H1 (cell line): ENCODE results near the gene PATJ. TPM values are rescaled to one million over a fixed set of nuclear protein-coding genes. Genes with fewer than 3 reads are reported as not detected.

Source experiments
- CHD2 ChIP-seq: IDR thresholded peaks from 2 replicates; pipeline ENCODE4 v1.6.1; 2012; ENCODE audit warnings: low read length, improper control_type of control experiment
- EGR1 ChIP-seq: IDR thresholded peaks from 2 replicates; pipeline ENCODE4 v1.6.1; 2011; ENCODE audit warnings: low read depth, low read length, borderline replicate concordance
- EZH2 ChIP-seq: fragments of 200-600 bp; sonication (generic); IDR thresholded peaks from 2 replicates; pipeline ENCODE4 v1.7.1; 2012; ENCODE audit warnings: low read depth, mild to moderate bottlenecking, moderate library complexity, low read length, inconsistent platforms; ENCODE audit not compliant: severe bottlenecking
- GABPA ChIP-seq: IDR thresholded peaks from 2 replicates; pipeline ENCODE4 v1.6.1; 2011; ENCODE audit warnings: mild to moderate bottlenecking, low read length, moderate library complexity, borderline replicate concordance; ENCODE audit not compliant: insufficient read depth
- SIX5 ChIP-seq: IDR thresholded peaks from 2 replicates; pipeline ENCODE4 v1.6.1; 2011; ENCODE audit warnings: mild to moderate bottlenecking, low read depth, low read length
- polyA plus RNA-seq, 7 experiments: library from polyadenylated mRNA; depleted of rRNA in 3 of 7; stranded (reverse) in 5 of 7; unstranded in 2 of 7; fragments of >200 nt in 5 of 7; fragments of 200-250 nt in 2 of 7; gene quantifications; 1 replicate in 5 of 7; 2 replicates in 1 of 7; 4 replicates in 1 of 7; pipeline versions ENCODE4 v1.2.1 to v1.2.3, GENCODE V29; 2011 to 2013; ENCODE audit warnings: missing spikeins in 2 of 7, mixed read lengths in 2 of 7
- total RNA-seq: library from RNA; stranded (reverse); fragmentation: NEBNext Ultra II Directional; extraction: Animal tissue kit (Norgen Biotek cat#: 25700); gene quantifications from 2 replicates; pipeline ENCODE4 v1.2.1, GENCODE V29; 2021
- TF ChIP-seq, protein P1 (sequence below): IDR thresholded peaks from 2 replicates; pipeline ENCODE4 v1.6.1; 2012; ENCODE audit warnings: inconsistent platforms

PATJ gene
- total and polyA plus RNA-seq, 2 of the 8 experiments (the other 6 are each of a cell fraction or from before 2014, with no cell fraction given) = 8.2 to 55.6 TPM

DNA sequence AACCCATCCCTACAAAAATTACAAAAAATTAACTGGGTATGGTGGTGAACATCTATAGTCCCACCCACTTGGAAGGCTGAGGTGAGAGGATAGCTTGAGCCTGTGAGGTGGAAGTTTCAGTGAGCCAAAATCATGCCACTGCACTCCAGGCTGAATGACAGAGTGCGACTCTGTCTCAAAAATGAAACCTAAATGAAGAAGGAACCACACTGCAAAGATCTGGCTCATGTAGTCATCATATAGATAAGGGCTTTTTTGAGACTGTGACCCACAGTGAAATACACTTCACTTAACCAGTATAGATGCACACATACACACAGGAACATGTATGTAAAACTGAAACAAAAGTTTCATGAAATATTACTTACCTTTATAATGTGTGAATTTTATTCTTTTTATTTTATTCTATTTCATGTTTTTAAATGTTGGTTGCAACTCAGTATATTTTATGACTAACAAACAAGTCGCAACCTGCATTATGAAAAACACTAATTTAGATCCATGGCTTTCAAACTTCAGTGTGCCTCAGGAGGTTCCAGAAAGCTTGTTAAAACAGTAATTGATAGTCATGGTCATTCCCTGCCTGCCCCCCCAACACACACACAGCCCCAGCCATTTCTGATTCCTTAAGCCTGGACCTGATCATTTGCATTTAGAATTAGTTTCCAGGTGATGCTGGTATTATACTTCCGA is 189.5 kb downstream of the PATJ start (continued):
- TF ChIP-seq, protein P1, sequence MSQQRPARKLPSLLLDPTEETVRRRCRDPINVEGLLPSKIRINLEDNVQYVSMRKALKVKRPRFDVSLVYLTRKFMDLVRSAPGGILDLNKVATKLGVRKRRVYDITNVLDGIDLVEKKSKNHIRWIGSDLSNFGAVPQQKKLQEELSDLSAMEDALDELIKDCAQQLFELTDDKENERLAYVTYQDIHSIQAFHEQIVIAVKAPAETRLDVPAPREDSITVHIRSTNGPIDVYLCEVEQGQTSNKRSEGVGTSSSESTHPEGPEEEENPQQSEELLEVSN = no peak
- no peak for TF ChIP-seq SIX5
- TF ChIP-seq CHD2 = no peak
- no peak for TF ChIP-seq EGR1
- no peak for TF ChIP-seq EZH2
- TF ChIP-seq GABPA = no peak
